HG03139 (cell line): ENCODE results near the gene CLASP1.

Experiments used
- ATAC-seq: cut with Tn5 transposase; IDR thresholded peaks from one replicate; pipeline ENCODE4 v1.9.1; 2021; ENCODE audit not compliant: unreplicated experiment

Gene CLASP1

GRCh38 chr2:121295911-121296650 lies 353.2 kb downstream of the CLASP1 start:
- ATAC-seq, result no peak

GRCh38 chr2:121294881-121295840 lies 354.1 kb downstream of the CLASP1 start:
- ATAC-seq, result no peak

- ATAC-seq, result no peak
Measured at GRCh38 chr2:121293450-121294325, 355.6 kb downstream of the CLASP1 start.

- ATAC-seq, result no peak
Measured at GRCh38 chr2:121291251-121291580, 358.0 kb downstream of the CLASP1 start.

GRCh38 chr2:121289271-121289670 lies 360.0 kb downstream of the CLASP1 start:
- no peak for ATAC-seq

- no peak for ATAC-seq
Measured at GRCh38 chr2:121288454-121289231, 360.6 kb downstream of the CLASP1 start.

GRCh38 chr2:121287956-121288355 lies 361.3 kb downstream of the CLASP1 start:
- ATAC-seq, result no peak
